ENCODE results near the gene NEGR1.

NEGR1 gene

GRCh38 chr1:72285074-72285425, 2.7 kb upstream of the NEGR1 start:
- H3K27ac ChIP-seq = peak overlapping the region; percentile 64 to 93
- peak overlapping the region; percentile 78 for H3K4me3 ChIP-seq
- no peak for DNase-seq (ENCODE audit: low spot score)

GRCh38 chr1:72284348-72285073, 2.2 kb upstream of the NEGR1 start:
- DNase-seq (ENCODE audit: low spot score) = peak; percentile 73
- Histone ChIP-seq H3K4me3 (peak overlapping the region; percentile 78), H3K27ac (peak overlapping the region; percentile 64 to 93)
- TF ChIP-seq, protein P1, sequence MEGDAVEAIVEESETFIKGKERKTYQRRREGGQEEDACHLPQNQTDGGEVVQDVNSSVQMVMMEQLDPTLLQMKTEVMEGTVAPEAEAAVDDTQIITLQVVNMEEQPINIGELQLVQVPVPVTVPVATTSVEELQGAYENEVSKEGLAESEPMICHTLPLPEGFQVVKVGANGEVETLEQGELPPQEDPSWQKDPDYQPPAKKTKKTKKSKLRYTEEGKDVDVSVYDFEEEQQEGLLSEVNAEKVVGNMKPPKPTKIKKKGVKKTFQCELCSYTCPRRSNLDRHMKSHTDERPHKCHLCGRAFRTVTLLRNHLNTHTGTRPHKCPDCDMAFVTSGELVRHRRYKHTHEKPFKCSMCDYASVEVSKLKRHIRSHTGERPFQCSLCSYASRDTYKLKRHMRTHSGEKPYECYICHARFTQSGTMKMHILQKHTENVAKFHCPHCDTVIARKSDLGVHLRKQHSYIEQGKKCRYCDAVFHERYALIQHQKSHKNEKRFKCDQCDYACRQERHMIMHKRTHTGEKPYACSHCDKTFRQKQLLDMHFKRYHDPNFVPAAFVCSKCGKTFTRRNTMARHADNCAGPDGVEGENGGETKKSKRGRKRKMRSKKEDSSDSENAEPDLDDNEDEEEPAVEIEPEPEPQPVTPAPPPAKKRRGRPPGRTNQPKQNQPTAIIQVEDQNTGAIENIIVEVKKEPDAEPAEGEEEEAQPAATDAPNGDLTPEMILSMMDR (IDR thresholded peaks at IDR 0.05) = no peak

More at GRCh38 chr1:72285074-72285425, 2.7 kb upstream of the NEGR1 start:
- TF ChIP-seq, protein P1 (IDR thresholded peaks at IDR 0.05) = no peak

GRCh38 chr1:72284084-72284347, 1.7 kb upstream of the NEGR1 start:
- Histone ChIP-seq H3K27ac (peak overlapping the region; percentile 64 to 93), H3K4me3 (peak overlapping the region; percentile 78)
- TF ChIP-seq, protein P1 (IDR thresholded peaks at IDR 0.05) = no peak
- no peak for DNase-seq (ENCODE audit: low spot score)

- peak; percentile 82 for DNase-seq (ENCODE audit: low spot score)
- H3K27ac ChIP-seq = peak overlapping the region; percentile 64 to 93
- TF ChIP-seq, protein P1 (IDR thresholded peaks at IDR 0.05) = no peak
- peak overlapping the region; percentile 78 for H3K4me3 ChIP-seq
These were observed 1.2 kb upstream of the NEGR1 start for GRCh38 chr1:72283307-72284083.

GRCh38 chr1:72283022-72283306, 625 bp upstream of the NEGR1 start:
- H3K4me3 ChIP-seq = peak overlapping the region; percentile 78
- peak overlapping the region; percentile 64 to 93 for H3K27ac ChIP-seq
- DNase-seq (ENCODE audit: low spot score) = no peak
- TF ChIP-seq, protein P1 (IDR thresholded peaks at IDR 0.05) = no peak

GRCh38 chr1:72281637-72282270, 585 bp downstream of the NEGR1 start:
- peak; percentile 72 for DNase-seq (ENCODE audit: low spot score)
- peak overlapping the region; percentile 64 to 93 for H3K27ac ChIP-seq
- TF ChIP-seq, protein P1 (IDR thresholded peaks at IDR 0.05) = no peak
- peak overlapping the region; percentile 78 for H3K4me3 ChIP-seq
